ENCODE data around the gene HSPG2. TPM values are rescaled to one million over a fixed set of nuclear protein-coding genes. Genes with fewer than 3 reads are reported as not detected.

The HSPG2 gene
- total RNA-seq, 1 donor from 2014 or later: 656 TPM

DNA sequence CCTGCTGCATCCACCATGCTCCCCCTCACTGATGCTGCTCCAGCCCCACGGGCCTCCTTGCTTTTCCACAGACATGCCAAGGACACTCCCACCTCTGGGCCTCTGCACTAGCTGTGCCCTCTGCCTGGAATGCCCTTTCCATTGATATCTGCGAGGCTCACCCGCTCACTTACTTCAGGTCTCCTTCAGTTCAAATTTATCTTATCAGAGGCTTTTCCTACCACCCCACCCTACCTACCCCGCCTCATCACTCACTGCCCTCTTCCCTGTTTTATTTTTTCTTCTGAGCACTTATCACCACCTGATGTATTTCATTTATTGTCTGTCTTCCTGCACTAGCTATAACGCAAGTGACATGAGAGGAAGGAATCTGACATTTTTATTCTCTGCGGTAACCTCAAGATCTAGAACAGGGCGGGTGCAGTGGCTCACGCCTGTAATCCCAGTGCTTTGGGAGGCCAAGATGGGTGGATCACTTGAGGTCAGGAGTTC, 7.0 kb downstream of the HSPG2 start:
- Mint-ChIP-seq H3K4me1 (ENCODE audit: low read depth) (peaks cover 66% of the 10 kb centered on the region), H3K36me3 (ENCODE audit: insufficient read depth) (peaks cover 20% of the 10 kb centered on the region), H3K9me3 (ENCODE audit: low read depth) (no peaks in the 10 kb centered on the region), H3K4me3 (ENCODE audit: low read depth) (no peak overlapping the region), H3K27ac (peak overlapping the region; percentile 90), H3K27me3 (no peaks in the 10 kb centered on the region)
- DNase-seq (ENCODE audit: low spot score, unreplicated experiment): no peak
- TF ChIP-seq, protein P1, sequence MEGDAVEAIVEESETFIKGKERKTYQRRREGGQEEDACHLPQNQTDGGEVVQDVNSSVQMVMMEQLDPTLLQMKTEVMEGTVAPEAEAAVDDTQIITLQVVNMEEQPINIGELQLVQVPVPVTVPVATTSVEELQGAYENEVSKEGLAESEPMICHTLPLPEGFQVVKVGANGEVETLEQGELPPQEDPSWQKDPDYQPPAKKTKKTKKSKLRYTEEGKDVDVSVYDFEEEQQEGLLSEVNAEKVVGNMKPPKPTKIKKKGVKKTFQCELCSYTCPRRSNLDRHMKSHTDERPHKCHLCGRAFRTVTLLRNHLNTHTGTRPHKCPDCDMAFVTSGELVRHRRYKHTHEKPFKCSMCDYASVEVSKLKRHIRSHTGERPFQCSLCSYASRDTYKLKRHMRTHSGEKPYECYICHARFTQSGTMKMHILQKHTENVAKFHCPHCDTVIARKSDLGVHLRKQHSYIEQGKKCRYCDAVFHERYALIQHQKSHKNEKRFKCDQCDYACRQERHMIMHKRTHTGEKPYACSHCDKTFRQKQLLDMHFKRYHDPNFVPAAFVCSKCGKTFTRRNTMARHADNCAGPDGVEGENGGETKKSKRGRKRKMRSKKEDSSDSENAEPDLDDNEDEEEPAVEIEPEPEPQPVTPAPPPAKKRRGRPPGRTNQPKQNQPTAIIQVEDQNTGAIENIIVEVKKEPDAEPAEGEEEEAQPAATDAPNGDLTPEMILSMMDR (IDR thresholded peaks at IDR 0.05; ENCODE audit: unreplicated experiment): no peak

- peaks cover 23% of the 10 kb centered on the region for H3K36me3 Mint-ChIP-seq (ENCODE audit: insufficient read depth)
- H3K4me3 Mint-ChIP-seq (ENCODE audit: low read depth): no peak overlapping the region
Observed at GRCh38 chr1:21927533-21928237, 9.4 kb downstream of the HSPG2 start.

GRCh38 chr1:21926814-21927532, 10.1 kb downstream of the HSPG2 start:
- Mint-ChIP-seq H3K36me3 (ENCODE audit: insufficient read depth) (peaks cover 20% of the 10 kb centered on the region), H3K27ac (peak overlapping the region; percentile 59), H3K4me1 (ENCODE audit: low read depth) (peaks cover 67% of the 10 kb centered on the region), H3K27me3 (no peaks in the 10 kb centered on the region), H3K4me3 (ENCODE audit: low read depth) (no peak overlapping the region), H3K9me3 (ENCODE audit: low read depth) (no peaks in the 10 kb centered on the region)
- TF ChIP-seq, protein P1 (IDR thresholded peaks at IDR 0.05; ENCODE audit: unreplicated experiment): no peak
- no peak for DNase-seq (ENCODE audit: low spot score, unreplicated experiment)

More at GRCh38 chr1:21927533-21928237, 9.4 kb downstream of the HSPG2 start:
- DNase-seq (ENCODE audit: low spot score, unreplicated experiment): no peak
- TF ChIP-seq, protein P1 (IDR thresholded peaks at IDR 0.05; ENCODE audit: unreplicated experiment): no peak
- Mint-ChIP-seq H3K4me1 (ENCODE audit: low read depth) (peaks cover 66% of the 10 kb centered on the region), H3K27ac (peak overlapping the region; percentile 41), H3K27me3 (no peaks in the 10 kb centered on the region), H3K9me3 (ENCODE audit: low read depth) (no peaks in the 10 kb centered on the region)

DNA sequence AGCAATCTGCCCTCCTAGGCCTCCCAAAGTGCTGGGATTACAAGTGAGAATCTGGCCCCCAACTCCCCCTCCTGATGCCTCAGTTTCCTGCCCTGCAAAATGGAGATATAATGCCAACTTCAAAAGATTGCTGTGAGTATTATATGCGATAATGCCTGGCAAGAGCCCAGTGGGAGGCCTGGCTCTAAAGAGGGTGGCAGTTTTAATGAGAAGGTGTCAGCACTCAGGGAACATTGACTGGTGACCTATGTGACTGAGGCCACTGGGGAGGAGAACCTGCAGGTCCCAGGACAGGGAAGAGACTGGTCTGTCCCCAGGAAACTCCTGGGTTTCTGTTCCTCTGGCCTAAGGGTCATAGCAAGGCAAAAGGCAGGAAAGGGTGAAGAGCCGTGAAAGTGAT, 11.0 kb downstream of the HSPG2 start:
- no peak for DNase-seq (ENCODE audit: low spot score, unreplicated experiment)
- TF ChIP-seq, protein P1 (IDR thresholded peaks at IDR 0.05; ENCODE audit: unreplicated experiment): no peak
- Mint-ChIP-seq H3K4me1 (ENCODE audit: low read depth) (peaks cover 68% of the 10 kb centered on the region), H3K36me3 (ENCODE audit: insufficient read depth) (peaks cover 20% of the 10 kb centered on the region), H3K27me3 (no peaks in the 10 kb centered on the region), H3K9me3 (ENCODE audit: low read depth) (no peaks in the 10 kb centered on the region), H3K4me3 (ENCODE audit: low read depth) (no peak overlapping the region), H3K27ac (peak overlapping the region; percentile 89)

DNA sequence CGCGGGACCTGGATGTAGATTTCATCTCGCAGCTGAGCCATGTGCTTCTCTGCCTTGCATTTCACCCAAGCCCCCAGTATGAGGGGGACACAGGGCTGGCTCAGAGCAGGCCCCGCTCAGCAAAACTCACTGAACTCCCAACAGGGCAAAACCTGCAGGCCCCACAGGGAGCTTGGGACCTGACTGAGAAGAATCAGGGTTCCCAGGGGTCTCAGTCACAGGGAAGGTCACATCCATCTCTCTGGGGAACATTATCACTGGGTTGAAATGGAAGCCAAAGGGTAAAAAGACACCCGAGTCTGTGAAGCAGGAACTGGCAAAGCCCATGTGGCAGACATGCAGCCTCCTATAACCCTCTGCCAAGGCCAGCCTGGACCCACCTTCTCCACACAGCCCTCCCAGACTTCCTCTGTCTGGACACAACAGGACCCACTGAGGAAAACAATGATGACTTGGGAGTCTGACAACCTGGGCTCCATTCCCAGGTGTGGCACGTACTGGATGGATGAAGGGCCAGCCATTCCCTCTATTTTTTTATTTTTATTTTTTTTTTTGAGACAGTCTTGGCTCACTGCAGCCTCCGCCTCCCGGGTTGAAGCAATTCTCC, 11.7 kb downstream of the HSPG2 start:
- Mint-ChIP-seq H3K4me1 (ENCODE audit: low read depth) (peaks cover 69% of the 10 kb centered on the region), H3K27ac (peak overlapping the region; percentile 67)
- TF ChIP-seq, protein P1 (IDR thresholded peaks at IDR 0.05; ENCODE audit: unreplicated experiment): no peak

More for the DNA sequence above, 11.7 kb downstream of the HSPG2 start:
- DNase-seq (ENCODE audit: low spot score, unreplicated experiment): no peak
- no peaks in the 10 kb centered on the region for H3K27me3 Mint-ChIP-seq
- H3K36me3 Mint-ChIP-seq (ENCODE audit: insufficient read depth): peaks cover 20% of the 10 kb centered on the region
- H3K9me3 Mint-ChIP-seq (ENCODE audit: low read depth): no peaks in the 10 kb centered on the region
- H3K4me3 Mint-ChIP-seq (ENCODE audit: low read depth): no peak overlapping the region
